MG63 (cell line): ENCODE data around the gene THAP10. TPM values are rescaled to one million over a fixed set of nuclear protein-coding genes. Genes with fewer than 3 reads are reported as not detected.
"Not testable (repeated sequence)": the region's sequence is repeated elsewhere in the genome, so short reads cannot be mapped to it uniquely, and the experiment has no call there.

Experiments
- DNase-seq: peaks from one replicate; pipeline ENCODE4 v3.0.0-alpha.2; 2020
- H3K27me3 ChIP-seq: fragments of 250-450 bp; sonication (Bioruptor Pico); 2 replicates; pipeline ENCODE4 v1.5.1; 2020; ENCODE audit warnings: mild to moderate bottlenecking, moderate library complexity
- H3K36me3 ChIP-seq: fragments of 250-450 bp; sonication (Bioruptor Pico); 2 replicates; pipeline ENCODE4 v1.5.1; 2020; ENCODE audit warnings: mild to moderate bottlenecking, moderate library complexity
- H3K4me3 ChIP-seq: fragments of 250-450 bp; sonication (Bioruptor Pico); 2 replicates; pipeline ENCODE4 v1.5.1; 2020; ENCODE audit warnings: mild to moderate bottlenecking, moderate library complexity
- H3K9me3 ChIP-seq: fragments of 250-450 bp; sonication (Bioruptor Pico); 2 replicates; pipeline ENCODE4 v1.5.1; 2020; ENCODE audit warnings: mild to moderate bottlenecking, moderate library complexity
- total RNA-seq: library from RNA; depleted of rRNA; stranded (reverse); fragments of >200 nt; shearing (Covaris generic); gene quantifications from 2 replicates; pipeline ENCODE4 v1.2.3, GENCODE V29; 2014; ENCODE audit warnings: low replicate concordance

The THAP10 gene
- total RNA-seq, 1 experiment from 2014 or later, result 5.6 TPM

- Histone ChIP-seq H3K9me3 (peaks cover 2% of the 10 kb centered on the region), H3K4me3 (no peak overlapping the region), H3K36me3 (peaks cover 10% of the 10 kb centered on the region), H3K27me3 (no peaks in the 10 kb centered on the region)
- DNase-seq, result peak; percentile 38
These were observed 9.9 kb upstream of the THAP10 start for GRCh38 chr15:70902107-70902506.

GRCh38 chr15:70892912-70893560, 803 bp upstream of the THAP10 start:
- H3K9me3 ChIP-seq, result no peaks in the 10 kb centered on the region
- peaks cover 4% of the 10 kb centered on the region; the same call in 1 of the 2 replicates for H3K36me3 ChIP-seq
- DNase-seq, result peak; percentile 53
- peak overlapping the region; percentile 81 for H3K4me3 ChIP-seq
- no peaks in the 10 kb centered on the region for H3K27me3 ChIP-seq

- no peaks in the 10 kb centered on the region for H3K36me3 ChIP-seq
- no peaks in the 10 kb centered on the region for H3K9me3 ChIP-seq
- no peaks in the 10 kb centered on the region for H3K27me3 ChIP-seq
- no peak for DNase-seq
- H3K4me3 ChIP-seq, result no peak overlapping the region
These were observed 9.9 kb downstream of the THAP10 start for GRCh38 chr15:70882361-70882760.

- Histone ChIP-seq H3K27me3 (no peaks in the 10 kb centered on the region), H3K4me3 (no peak overlapping the region), H3K9me3 (no peaks in the 10 kb centered on the region), H3K36me3 (no peaks in the 10 kb centered on the region)
- DNase-seq, result peak; percentile 40
These were observed 11.5 kb downstream of the THAP10 start for GRCh38 chr15:70880781-70881180.

GRCh38 chr15:70879401-70879800, 12.8 kb downstream of the THAP10 start:
- no peak overlapping the region for H3K4me3 ChIP-seq
- H3K27me3 ChIP-seq, result no peaks in the 10 kb centered on the region
- H3K36me3 ChIP-seq, result no peaks in the 10 kb centered on the region
- H3K9me3 ChIP-seq, result no peaks in the 10 kb centered on the region
- peak; percentile 78 for DNase-seq

GRCh38 chr15:70876683-70877082, 15.6 kb downstream of the THAP10 start:
- peaks cover 2% of the 10 kb centered on the region; the same call in 1 of the 2 replicates for H3K9me3 ChIP-seq
- H3K27me3 ChIP-seq, result no peaks in the 10 kb centered on the region
- DNase-seq, result no peak
- H3K4me3 ChIP-seq, result no peak overlapping the region
- no peaks in the 10 kb centered on the region for H3K36me3 ChIP-seq

GRCh38 chr15:70876011-70876410, 16.2 kb downstream of the THAP10 start:
- Histone ChIP-seq H3K27me3 (no peaks in the 10 kb centered on the region), H3K9me3 (peaks cover 2% of the 10 kb centered on the region; the same call in 1 of the 2 replicates), H3K36me3 (no peaks in the 10 kb centered on the region), H3K4me3 (no peak overlapping the region)
- DNase-seq, result no peak

- H3K27me3 ChIP-seq, result no peaks in the 10 kb centered on the region
- no peak for DNase-seq
- no peaks in the 10 kb centered on the region for H3K36me3 ChIP-seq
- no peak overlapping the region for H3K4me3 ChIP-seq
- peaks cover 2% of the 10 kb centered on the region; the same call in 1 of the 2 replicates for H3K9me3 ChIP-seq
These were observed 17.0 kb downstream of the THAP10 start for GRCh38 chr15:70875001-70875782.

- Histone ChIP-seq H3K27me3 (no peaks in the 10 kb centered on the region), H3K36me3 (no peaks in the 10 kb centered on the region), H3K4me3 (no peak overlapping the region), H3K9me3 (peaks cover 2% of the 10 kb centered on the region; the same call in 1 of the 2 replicates)
- DNase-seq, result no peak
These were observed 18.8 kb downstream of the THAP10 start for GRCh38 chr15:70873232-70874054.

- DNase-seq, H3K4me3 ChIP-seq, H3K36me3 ChIP-seq, H3K9me3 ChIP-seq, H3K27me3 ChIP-seq: not testable (repeated sequence)
These were observed 20.7 kb downstream of the THAP10 start for GRCh38 chr15:70871490-70871889.

GRCh38 chr15:70870051-70870450, 22.2 kb downstream of the THAP10 start:
- Histone ChIP-seq H3K27me3 (no peaks in the 10 kb centered on the region), H3K9me3 (peaks cover 4% of the 10 kb centered on the region; the same call in 1 of the 2 replicates), H3K36me3 (no peaks in the 10 kb centered on the region), H3K4me3 (no peak overlapping the region)
- DNase-seq, result peak; percentile 36

- Histone ChIP-seq H3K9me3 (peaks cover 4% of the 10 kb centered on the region; the same call in 1 of the 2 replicates), H3K36me3 (no peaks in the 10 kb centered on the region), H3K4me3 (no peak overlapping the region), H3K27me3 (no peaks in the 10 kb centered on the region)
- DNase-seq, result no peak
These were observed 22.9 kb downstream of the THAP10 start for GRCh38 chr15:70869346-70869745.

GRCh38 chr15:70867911-70868467, 24.2 kb downstream of the THAP10 start:
- H3K9me3 ChIP-seq, result 0 out of 2 replicates have a peak, but pooled peaks cover 2% of the 10 kb centered on the region
- no peak overlapping the region for H3K4me3 ChIP-seq
- DNase-seq, result no peak
- no peaks in the 10 kb centered on the region for H3K36me3 ChIP-seq
- no peaks in the 10 kb centered on the region for H3K27me3 ChIP-seq

GRCh38 chr15:70866982-70867641, 25.1 kb downstream of the THAP10 start:
- H3K9me3 ChIP-seq, result 0 out of 2 replicates have a peak, but pooled peaks cover 2% of the 10 kb centered on the region
- H3K27me3 ChIP-seq, result no peaks in the 10 kb centered on the region
- no peak overlapping the region for H3K4me3 ChIP-seq
- DNase-seq, result no peak
- no peaks in the 10 kb centered on the region for H3K36me3 ChIP-seq

- H3K36me3 ChIP-seq, result no peaks in the 10 kb centered on the region
- DNase-seq, result peak; percentile 80
- H3K27me3 ChIP-seq, result no peaks in the 10 kb centered on the region
- no peak overlapping the region for H3K4me3 ChIP-seq
- H3K9me3 ChIP-seq, result 0 out of 2 replicates have a peak, but pooled peaks cover 2% of the 10 kb centered on the region
These were observed 28.6 kb downstream of the THAP10 start for GRCh38 chr15:70863450-70864218.
